DMS79 treated with DMSO at 0.1 percent for 48 hours (cell line): ENCODE measurements around the gene ATG4D.

Experiments used
- DNase-seq: peaks from one replicate; lab custom pipeline; 2025; lab: John Stamatoyannopoulos, UW

Gene ATG4D

DNA sequence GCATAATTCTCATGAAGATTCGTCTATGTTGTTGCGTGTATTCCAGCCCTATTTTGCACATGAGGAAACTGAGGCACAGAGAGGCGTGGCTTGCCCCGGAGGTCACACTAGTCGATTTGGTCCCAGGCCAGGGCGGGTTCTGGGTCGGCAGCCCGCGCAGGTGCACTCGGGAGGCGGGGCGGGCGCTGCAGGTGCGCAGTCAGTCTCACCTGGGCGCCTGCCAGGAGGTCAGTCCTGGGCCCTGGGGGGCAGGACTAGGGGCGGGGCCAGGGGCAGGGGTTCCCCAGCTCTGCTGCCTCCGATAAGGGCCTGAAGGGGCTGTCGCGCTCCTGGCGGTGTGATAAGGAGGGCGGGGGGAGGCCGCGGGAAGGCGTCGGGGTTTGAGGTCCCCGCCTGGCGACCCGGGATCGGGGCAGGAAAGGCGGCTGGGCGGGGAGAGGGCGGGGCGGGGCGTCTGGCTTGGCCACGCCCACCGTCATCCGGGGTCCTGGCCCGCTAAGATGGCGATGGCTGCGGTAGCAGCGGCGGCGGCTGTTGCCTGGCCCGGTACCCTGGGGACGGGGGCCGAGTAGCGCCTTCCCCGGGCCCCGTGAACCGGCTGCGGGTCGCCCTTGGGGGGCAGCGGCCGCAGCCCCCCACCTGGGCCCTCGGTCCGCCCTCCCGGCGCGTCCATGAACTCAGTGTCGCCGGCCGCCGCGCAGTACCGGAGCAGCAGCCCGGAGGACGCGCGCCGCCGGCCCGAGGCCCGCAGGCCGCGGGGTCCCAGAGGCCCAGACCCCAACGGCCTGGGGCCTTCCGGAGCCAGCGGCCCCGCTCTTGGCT is at the start of gene ATG4D:
Gene ATG4D, plus strand, starts transcription at position 485 of the 822 bp plus-strand sequence. Its CDS starts 187 bp downstream, at position 672.
- peak; percentile 93 for DNase-seq

DNA sequence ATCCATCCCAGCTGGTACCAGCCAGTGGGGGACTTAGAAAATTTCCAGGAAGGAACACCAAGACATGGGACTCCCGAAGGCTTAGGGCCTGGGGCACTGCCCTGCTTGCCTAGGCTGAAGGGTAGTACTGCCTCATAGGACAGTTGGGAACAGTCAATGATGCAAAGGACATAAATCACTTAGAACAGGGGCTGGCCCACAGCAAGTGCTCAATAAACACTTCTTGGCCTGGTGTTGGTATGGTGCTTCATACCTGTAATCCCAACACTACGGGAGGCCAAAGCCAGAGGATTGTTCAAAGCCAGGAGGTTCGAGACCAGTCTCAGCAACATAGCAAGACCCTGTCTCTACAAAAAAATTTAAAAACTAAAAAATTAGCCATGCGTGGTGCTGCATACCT is 46.3 kb upstream of the ATG4D start:
- no peak for DNase-seq

- DNase-seq, result no peak
Measured at GRCh38 chr19:10499550-10500246, 44.0 kb upstream of the ATG4D start.

- DNase-seq, result no peak
Measured at GRCh38 chr19:10500247-10500592, 43.5 kb upstream of the ATG4D start.

- peak; percentile 88 for DNase-seq
Measured at GRCh38 chr19:10501971-10502523, 41.7 kb upstream of the ATG4D start.

GRCh38 chr19:10502524-10503001 is 41.1 kb upstream of the ATG4D start:
- peak; percentile 90 for DNase-seq

- DNase-seq, result peak; percentile 69
Measured at GRCh38 chr19:10503002-10503789, 40.5 kb upstream of the ATG4D start, which contains the start of gene KEAP1. Gene KEAP1 (minus strand): TSS chr19:10503356. CDS start chr19:10500033, 3,323 bp downstream.

GRCh38 chr19:10505583-10506229 is 38.0 kb upstream of the ATG4D start:
- DNase-seq, result no peak

GRCh38 chr19:10508036-10508435 is 35.7 kb upstream of the ATG4D start:
- no peak for DNase-seq

GRCh38 chr19:10508707-10509106 is 35.0 kb upstream of the ATG4D start:
- no peak for DNase-seq

- no peak for DNase-seq
Measured at GRCh38 chr19:10510301-10510802, 33.4 kb upstream of the ATG4D start.

DNA sequence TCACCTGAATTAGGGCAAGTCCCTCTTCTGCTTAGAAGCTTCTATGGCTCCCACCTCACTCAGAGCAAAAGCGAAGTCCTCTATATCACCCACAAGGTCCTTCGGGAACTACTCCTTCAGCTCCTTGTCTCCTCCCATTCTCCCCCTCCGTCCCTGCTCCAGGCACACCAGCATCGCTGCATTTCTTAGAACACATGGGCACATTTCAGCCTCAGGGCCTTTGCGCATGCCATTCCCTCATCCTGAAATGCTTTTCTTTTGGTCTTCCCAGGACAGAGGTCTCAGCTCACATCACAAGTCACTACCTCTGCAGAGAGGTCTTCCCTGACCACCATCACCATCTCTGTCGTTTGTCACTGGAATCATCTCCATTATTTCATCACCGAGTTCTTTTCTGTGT is 30.5 kb upstream of the ATG4D start:
- no peak for DNase-seq

DNA sequence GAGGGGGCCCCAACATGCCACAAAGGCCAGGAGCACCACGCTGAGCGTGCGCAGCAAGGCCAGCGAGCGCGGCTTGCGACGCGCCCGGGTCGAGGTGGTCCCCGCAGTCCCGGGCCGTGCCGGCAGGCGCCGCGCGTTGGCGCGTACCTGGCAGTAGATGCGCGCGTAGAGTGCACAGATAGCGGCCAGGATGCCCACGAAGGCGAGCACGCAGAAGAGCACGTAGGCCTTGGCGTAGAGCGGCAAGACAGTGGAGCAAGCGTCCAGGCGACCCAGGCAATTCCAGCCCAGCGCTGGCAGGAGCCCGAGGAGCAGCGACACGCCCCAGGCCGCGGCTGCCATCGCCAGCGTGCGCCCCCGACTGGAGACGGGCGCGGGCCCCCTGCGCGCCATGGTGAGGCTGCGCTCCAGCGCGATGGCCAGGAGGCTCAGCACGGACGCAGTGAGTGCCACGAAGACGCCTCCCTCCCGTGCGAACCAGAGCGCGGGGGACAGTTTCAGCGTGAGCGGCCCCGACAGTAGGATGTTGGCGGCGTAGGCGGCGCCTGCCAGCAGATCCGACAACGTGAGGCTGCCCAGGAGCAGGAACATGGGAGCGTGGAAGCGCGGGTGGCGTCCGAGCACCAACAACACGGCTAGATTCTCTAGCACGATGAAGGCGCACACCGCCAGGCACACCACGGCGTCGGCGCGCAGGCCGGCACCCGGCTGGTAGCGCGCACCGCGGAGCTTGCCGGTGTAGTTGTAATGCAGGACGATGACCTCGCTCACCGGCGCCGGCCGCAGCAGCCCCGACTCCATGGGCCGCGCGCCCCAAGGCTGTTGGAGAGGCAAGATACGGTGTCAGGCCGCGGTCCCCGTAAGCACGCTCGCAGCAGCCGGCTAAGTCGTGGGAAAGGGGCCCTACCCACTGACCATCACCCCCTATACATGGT is 29.2 kb upstream of the ATG4D start:
- no peak for DNase-seq

GRCh38 chr19:10516064-10516385 is 27.7 kb upstream of the ATG4D start:
- no peak for DNase-seq

DNA sequence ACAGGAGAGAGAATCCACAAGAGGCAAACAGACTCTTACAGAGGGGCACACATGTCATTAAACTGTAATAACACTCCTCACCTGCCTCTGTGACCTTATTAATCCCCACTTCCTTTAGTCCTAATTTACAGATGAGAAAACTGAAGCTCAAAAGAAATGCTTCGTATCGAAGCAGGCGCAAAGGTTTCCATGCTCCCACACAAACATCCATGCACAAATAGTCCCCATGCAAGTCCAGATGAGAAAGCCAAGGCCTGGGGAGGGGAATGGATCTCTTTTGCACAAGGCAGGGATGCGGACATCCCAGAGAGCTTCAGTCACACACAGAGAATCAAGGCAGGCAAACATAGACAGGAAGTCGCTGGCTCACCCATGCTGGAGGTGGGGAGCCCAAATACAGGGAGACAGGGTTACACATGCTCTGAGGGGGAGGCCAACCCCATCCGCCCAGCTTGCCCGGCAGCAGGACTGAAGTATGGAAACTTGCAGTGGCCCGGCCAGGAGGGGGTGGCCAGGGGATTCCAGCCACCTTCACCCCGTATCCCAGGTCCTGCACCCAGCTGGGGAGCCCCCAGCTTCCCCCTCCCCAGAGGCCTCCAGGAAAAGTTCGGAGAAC is 26.9 kb upstream of the ATG4D start:
- DNase-seq, result no peak

GRCh38 chr19:10517361-10517759 is 26.3 kb upstream of the ATG4D start, which contains the start of gene S1PR5:
Gene S1PR5 (minus strand): TSS chr19:10517447. CDS start chr19:10515011, 2,436 bp downstream.
- peak; percentile 38 for DNase-seq

DNA sequence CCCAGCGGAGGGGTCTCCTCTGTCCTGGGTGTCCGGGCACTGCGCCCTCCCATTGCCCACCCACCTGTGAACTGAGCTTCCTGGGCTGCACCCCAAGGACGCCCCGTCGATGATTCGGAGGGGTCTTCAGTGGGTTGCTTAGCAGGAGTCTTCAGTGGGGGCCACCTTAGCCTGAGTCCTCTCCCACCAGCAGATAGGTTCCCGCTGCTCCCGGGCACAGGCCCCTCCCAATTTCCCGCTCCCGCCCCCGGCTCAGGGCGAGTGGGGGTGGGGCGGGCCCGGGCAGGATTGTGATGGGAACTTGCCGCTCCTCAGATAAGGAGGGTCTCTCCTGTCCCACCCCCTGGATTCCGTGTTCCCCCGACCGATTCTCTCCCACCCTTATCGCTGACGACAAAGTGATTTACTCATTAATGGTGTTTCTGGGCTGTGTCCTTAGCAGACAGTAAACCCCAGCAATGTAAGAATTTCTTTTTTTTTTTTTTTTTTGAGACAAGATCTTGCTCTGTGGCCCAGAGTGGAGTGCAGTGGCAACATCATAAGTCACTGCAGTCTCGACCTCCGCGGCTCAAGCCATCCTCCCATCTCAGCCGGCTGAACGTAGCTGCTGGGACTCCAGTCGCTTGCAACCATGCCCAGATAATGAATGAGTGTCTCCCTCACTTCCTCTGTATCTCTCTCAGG is 25.8 kb upstream of the ATG4D start:
- DNase-seq, result peak; percentile 41

- DNase-seq, result no peak
Measured at GRCh38 chr19:10518444-10519361, 25.0 kb upstream of the ATG4D start.
